Neural cell (in vitro differentiated cells): ENCODE results near the gene RIPK3.

Source experiments
- CTCF ChIP-seq: fragments of 450-650 bp; IDR thresholded peaks from 2 replicates; pipeline ENCODE4 v1.5.1; 2014; ENCODE audit warnings: antibody characterized with exemption, mild to moderate bottlenecking, moderate library complexity; ENCODE audit not compliant: poor library complexity, severe bottlenecking
- EZH2 ChIP-seq: fragments of 200-600, 300-800 bp; shearing (Covaris generic), sonication (generic); IDR thresholded peaks from 2 replicates; pipeline ENCODE4 v1.6.1; 2014; ENCODE audit warnings: antibody characterized with exemption, low read length, borderline replicate concordance, mild to moderate bottlenecking; ENCODE audit not compliant: insufficient read depth, poor library complexity, severe bottlenecking
- POLR2AphosphoS5 ChIP-seq: IDR thresholded peaks from 2 replicates; pipeline ENCODE4 v1.6.1; 2012
- RAD21 ChIP-seq: fragments of 450-650 bp; conservative IDR thresholded peaks from 2 replicates; pipeline ENCODE4 v1.6.1; 2014; ENCODE audit warnings: antibody characterized with exemption, mild to moderate bottlenecking, moderate library complexity
- REST ChIP-seq: IDR thresholded peaks from 2 replicates; pipeline ENCODE4 v1.6.1; 2012; ENCODE audit warnings: borderline replicate concordance
- SMC3 ChIP-seq: fragments of 450-650 bp; conservative IDR thresholded peaks from 2 replicates; pipeline ENCODE4 v1.6.1; 2014; ENCODE audit warnings: antibody characterized with exemption, mild to moderate bottlenecking, moderate library complexity; ENCODE audit not compliant: poor library complexity
- TAF1 ChIP-seq: IDR thresholded peaks from 2 replicates; pipeline ENCODE4 v1.6.1; 2012; ENCODE audit warnings: low read depth

GRCh38 chr14:24337824-24338175 is 2.0 kb downstream of the RIPK3 start:
- TF ChIP-seq RAD21 (no peak), REST (no peak), CTCF (no peak), EZH2 (no peak), TAF1 (no peak), SMC3 (no peak), POLR2AphosphoS5 (no peak)
